HUES48 (cell line): Measurements from ENCODE around the gene NHSL1.

Experiments
- H3K27ac ChIP-seq: one replicate; pipeline ENCODE4 v1.7.0; 2013; ENCODE audit warnings: low read depth, low read length, inconsistent platforms
- H3K27me3 ChIP-seq: 2 replicates; pipeline ENCODE4 v1.6.1; 2013; ENCODE audit warnings: mild to moderate bottlenecking, low read length; ENCODE audit not compliant: control insufficient read depth, insufficient read depth
- H3K36me3 ChIP-seq: 2 replicates; pipeline ENCODE4 v1.6.1; 2013; ENCODE audit warnings: low read length; ENCODE audit not compliant: control insufficient read depth, insufficient read depth
- H3K4me1 ChIP-seq: 2 replicates; pipeline ENCODE4 v1.6.1; 2013; ENCODE audit warnings: mild to moderate bottlenecking, low read length; ENCODE audit not compliant: control insufficient read depth, insufficient read depth
- H3K4me3 ChIP-seq: 2 replicates; pipeline ENCODE4 v1.5.1; 2013; ENCODE audit warnings: mild to moderate bottlenecking, low read depth, low read length
- H3K9ac ChIP-seq: 2 replicates; pipeline ENCODE4 v1.6.1; 2013; ENCODE audit warnings: mild to moderate bottlenecking, low read depth, low read length, moderate library complexity
- H3K9me3 ChIP-seq: 2 replicates; pipeline ENCODE4 v1.6.1; 2013; ENCODE audit warnings: low read length; ENCODE audit not compliant: control insufficient read depth, insufficient read depth

Gene NHSL1

DNA sequence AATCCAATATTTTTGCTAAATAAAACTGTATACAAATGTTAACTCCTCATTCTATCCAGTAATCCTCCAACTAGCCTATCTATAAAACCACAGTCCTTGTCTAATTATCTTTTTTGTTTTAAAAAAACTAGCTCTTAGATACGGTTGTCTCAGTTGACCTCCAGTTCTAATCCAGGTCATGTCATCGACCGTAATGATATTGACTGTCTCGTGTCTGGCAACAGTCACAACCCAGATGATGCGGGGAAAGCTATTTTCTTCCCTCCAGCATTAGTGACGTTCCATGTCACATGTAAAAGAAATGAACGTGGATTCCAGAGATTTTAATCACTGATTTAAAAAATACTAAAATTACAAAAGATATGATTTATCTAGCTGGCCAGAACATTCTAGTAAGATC lies 59.7 kb downstream of the NHSL1 start:
- H3K27me3 ChIP-seq = no peaks in the 10 kb centered on the region
- H3K4me3 ChIP-seq = no peak overlapping the region
- H3K9me3 ChIP-seq = no peaks in the 10 kb centered on the region
- no peak overlapping the region for H3K9ac ChIP-seq
- H3K27ac ChIP-seq = no peak overlapping the region
- no peaks in the 10 kb centered on the region for H3K4me1 ChIP-seq
- H3K36me3 ChIP-seq = peaks cover 19% of the 10 kb centered on the region

- no peak overlapping the region for H3K27ac ChIP-seq
- peaks cover 15% of the 10 kb centered on the region for H3K36me3 ChIP-seq
These were observed 64.4 kb downstream of the NHSL1 start for GRCh38 chr6:138434925-138435324.

GRCh38 chr6:138434096-138434495 lies 65.2 kb downstream of the NHSL1 start:
- H3K4me3 ChIP-seq = no peak overlapping the region
- H3K27me3 ChIP-seq = no peaks in the 10 kb centered on the region
- no peaks in the 10 kb centered on the region for H3K9me3 ChIP-seq
- no peak overlapping the region for H3K27ac ChIP-seq
- no peak overlapping the region for H3K9ac ChIP-seq
- H3K4me1 ChIP-seq = no peaks in the 10 kb centered on the region
- peaks cover 15% of the 10 kb centered on the region for H3K36me3 ChIP-seq

More at GRCh38 chr6:138434925-138435324, 64.4 kb downstream of the NHSL1 start:
- Histone ChIP-seq H3K27me3 (no peaks in the 10 kb centered on the region), H3K9me3 (no peaks in the 10 kb centered on the region), H3K9ac (no peak overlapping the region), H3K4me1 (no peaks in the 10 kb centered on the region), H3K4me3 (no peak overlapping the region)

DNA sequence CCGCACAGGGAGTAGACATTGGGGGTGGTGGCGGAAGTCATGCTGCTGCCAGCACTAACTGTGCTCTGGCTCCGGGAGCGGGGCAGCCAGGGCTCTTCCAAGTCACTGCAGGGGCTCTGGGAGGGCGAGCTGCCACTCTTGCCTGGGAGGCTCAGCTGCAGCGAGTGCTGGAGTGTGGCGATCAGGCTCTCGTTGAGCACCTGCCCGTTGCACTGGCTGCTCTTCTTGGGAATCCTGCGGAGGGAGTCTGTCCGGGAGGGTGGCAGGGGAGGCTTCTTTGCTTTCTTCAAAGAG lies 67.3 kb downstream of the NHSL1 start:
- no peaks in the 10 kb centered on the region for H3K4me1 ChIP-seq
- H3K27ac ChIP-seq = no peak overlapping the region
- H3K4me3 ChIP-seq = no peak overlapping the region
- H3K27me3 ChIP-seq = no peaks in the 10 kb centered on the region
- H3K9ac ChIP-seq = no peak overlapping the region
- peaks cover 15% of the 10 kb centered on the region for H3K36me3 ChIP-seq
- no peaks in the 10 kb centered on the region for H3K9me3 ChIP-seq

DNA sequence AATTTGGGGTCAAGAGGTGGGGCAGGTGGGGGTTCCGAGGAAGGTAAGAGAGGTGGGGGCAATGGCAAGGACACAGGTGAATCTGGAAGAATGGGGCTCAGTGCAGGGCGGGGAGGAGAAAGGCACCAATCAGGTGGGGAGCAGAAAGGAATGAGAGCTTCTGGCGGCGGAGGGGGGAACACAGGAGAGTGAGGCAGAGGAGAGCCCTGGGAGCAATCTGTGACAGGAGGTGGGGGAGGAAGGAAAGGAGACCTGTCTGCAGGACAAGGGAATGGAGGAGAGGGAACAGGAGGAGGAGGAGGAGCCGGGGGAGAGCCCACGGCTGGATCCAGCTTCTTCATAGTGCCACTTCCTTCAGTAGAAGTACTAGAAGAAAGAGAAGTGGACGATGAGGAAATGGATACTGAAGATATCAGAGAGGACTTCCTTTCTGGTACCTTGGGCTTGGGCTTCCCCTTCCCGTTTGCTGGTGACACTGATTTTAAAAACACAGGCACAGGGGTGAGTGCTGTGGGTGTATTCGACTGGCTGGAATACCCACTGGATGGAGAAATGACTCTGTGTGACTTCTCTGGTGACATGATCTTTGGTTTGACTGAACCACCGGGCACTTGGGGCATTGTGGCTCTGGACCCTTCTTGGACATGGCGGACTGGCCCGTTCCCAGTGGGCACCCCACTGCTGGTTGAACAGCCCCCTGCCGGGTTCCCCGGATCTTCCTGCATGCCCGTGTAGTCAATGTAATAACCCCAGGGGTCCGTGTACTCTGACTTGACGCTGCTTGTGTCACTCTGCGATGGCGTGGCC lies 67.8 kb downstream of the NHSL1 start:
- H3K9me3 ChIP-seq = no peaks in the 10 kb centered on the region
- no peak overlapping the region for H3K9ac ChIP-seq
- H3K36me3 ChIP-seq = peaks cover 17% of the 10 kb centered on the region
- H3K27me3 ChIP-seq = no peaks in the 10 kb centered on the region
- H3K27ac ChIP-seq = no peak overlapping the region
- no peak overlapping the region for H3K4me3 ChIP-seq
- no peaks in the 10 kb centered on the region for H3K4me1 ChIP-seq

- no peaks in the 10 kb centered on the region for H3K27me3 ChIP-seq
- H3K27ac ChIP-seq = no peak overlapping the region
- H3K36me3 ChIP-seq = peaks cover 19% of the 10 kb centered on the region
- H3K4me3 ChIP-seq = no peak overlapping the region
- H3K9me3 ChIP-seq = no peaks in the 10 kb centered on the region
- no peak overlapping the region for H3K9ac ChIP-seq
- H3K4me1 ChIP-seq = no peaks in the 10 kb centered on the region
These were observed 68.7 kb downstream of the NHSL1 start for GRCh38 chr6:138430361-138431145.

GRCh38 chr6:138429761-138430160 lies 69.5 kb downstream of the NHSL1 start:
- H3K9me3 ChIP-seq = no peaks in the 10 kb centered on the region
- no peak overlapping the region for H3K9ac ChIP-seq
- no peak overlapping the region for H3K4me3 ChIP-seq
- peaks cover 19% of the 10 kb centered on the region for H3K36me3 ChIP-seq
- H3K27ac ChIP-seq = no peak overlapping the region
- no peaks in the 10 kb centered on the region for H3K4me1 ChIP-seq
- no peaks in the 10 kb centered on the region for H3K27me3 ChIP-seq

GRCh38 chr6:138428944-138429598 lies 70.2 kb downstream of the NHSL1 start:
- H3K36me3 ChIP-seq = peaks cover 22% of the 10 kb centered on the region
- no peaks in the 10 kb centered on the region for H3K9me3 ChIP-seq
- no peak overlapping the region for H3K4me3 ChIP-seq
- H3K9ac ChIP-seq = no peak overlapping the region
- H3K27me3 ChIP-seq = no peaks in the 10 kb centered on the region
- no peak overlapping the region for H3K27ac ChIP-seq
- H3K4me1 ChIP-seq = no peaks in the 10 kb centered on the region

DNA sequence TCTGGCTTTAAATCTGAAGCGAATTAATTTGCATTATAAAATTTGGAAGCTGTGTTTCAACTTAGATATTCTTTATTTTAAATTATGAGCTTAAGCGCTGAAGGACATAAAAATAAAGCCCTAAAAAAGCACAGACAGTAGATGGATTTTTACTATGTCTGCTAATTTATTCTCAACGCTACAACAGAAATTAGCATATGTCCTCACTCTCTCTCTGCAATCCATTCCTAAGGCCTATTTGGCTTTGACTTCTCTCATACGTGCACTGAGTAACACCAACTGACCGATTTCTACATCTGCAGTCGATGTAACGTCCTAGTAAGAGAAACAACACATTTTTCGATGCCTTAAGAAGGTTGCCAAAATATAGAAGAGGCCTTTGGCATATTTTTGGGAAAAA lies 71.6 kb downstream of the NHSL1 start:
- Histone ChIP-seq H3K4me1 (no peaks in the 10 kb centered on the region), H3K27ac (no peak overlapping the region), H3K36me3 (peaks cover 19% of the 10 kb centered on the region), H3K9me3 (no peaks in the 10 kb centered on the region), H3K4me3 (no peak overlapping the region), H3K27me3 (no peaks in the 10 kb centered on the region), H3K9ac (no peak overlapping the region)

- H3K4me3 ChIP-seq = no peak overlapping the region
- no peak overlapping the region for H3K9ac ChIP-seq
- no peaks in the 10 kb centered on the region for H3K9me3 ChIP-seq
- H3K27me3 ChIP-seq = no peaks in the 10 kb centered on the region
- peaks cover 17% of the 10 kb centered on the region; the same call in 1 of the 2 replicates for H3K36me3 ChIP-seq
- no peaks in the 10 kb centered on the region for H3K4me1 ChIP-seq
- H3K27ac ChIP-seq = no peak overlapping the region
These were observed 72.7 kb downstream of the NHSL1 start for GRCh38 chr6:138426500-138427123.
